ENCODE measurements around the gene ZNF451.
A peak's percentile ranks its signal among the peaks of the same experiment; 100 is the strongest.

The ZNF451 gene

DNA sequence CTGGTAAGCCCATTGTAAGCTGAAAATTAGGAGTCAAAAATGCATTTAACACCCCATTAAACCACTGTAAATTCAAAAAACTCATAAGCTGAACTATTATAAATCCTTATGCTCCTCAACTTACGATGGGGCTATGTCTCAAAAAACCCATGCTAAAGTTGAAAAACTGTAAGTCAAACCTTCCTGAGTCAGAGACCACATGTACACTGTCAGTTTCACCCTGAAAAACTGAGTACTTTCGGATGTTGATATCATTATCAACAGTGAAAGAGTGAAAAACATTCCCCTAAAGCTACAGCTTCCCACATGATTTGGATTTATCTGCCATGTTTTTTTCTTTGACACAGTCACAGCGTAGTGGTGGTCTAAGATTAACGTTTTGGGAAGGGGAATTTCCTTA, 117.9 kb downstream of the ZNF451 start:
- no peak for DNase-seq (ENCODE audit: low spot score)

GRCh38 chr6:57209030-57209429, 119.0 kb downstream of the ZNF451 start:
- no peak for DNase-seq (ENCODE audit: low spot score)

DNA sequence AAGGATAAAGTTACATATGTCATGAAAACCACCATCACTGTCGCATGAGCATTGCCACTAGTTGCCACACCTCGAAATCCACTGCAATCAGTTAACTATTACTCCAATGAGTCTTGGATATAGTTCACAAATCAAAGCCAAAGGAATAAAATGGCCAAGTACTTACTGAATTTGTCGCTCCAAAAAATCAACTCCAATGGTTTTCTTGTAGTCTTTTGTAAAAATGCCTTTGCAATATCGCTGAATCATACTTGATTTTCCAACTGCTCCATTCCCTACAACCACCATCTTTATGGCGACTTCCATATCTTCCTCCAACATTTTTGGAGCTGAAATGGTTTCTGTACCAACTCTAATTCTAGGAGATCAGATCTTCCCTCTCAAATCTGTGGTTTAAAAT, 120.1 kb downstream of the ZNF451 start:
- DNase-seq (ENCODE audit: low spot score): no peak

DNA sequence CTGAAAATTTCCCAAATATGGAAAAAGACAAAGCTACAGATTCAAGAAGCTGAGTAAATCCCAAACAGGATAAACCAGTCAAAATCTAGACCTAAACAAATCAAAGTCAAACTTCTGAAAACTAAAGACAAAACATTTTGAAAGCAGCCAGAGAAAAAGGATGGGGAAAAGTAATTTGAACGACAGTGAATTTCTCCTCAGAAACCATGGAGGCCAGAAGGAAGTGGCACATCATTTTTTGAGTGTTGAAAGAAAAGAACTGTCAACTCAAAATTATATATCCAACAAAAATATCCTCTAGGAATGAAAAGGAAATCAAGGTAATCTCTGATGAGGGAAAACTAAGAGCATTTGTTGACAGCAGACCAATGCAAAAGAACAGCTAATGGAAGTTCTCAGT, 125.3 kb downstream of the ZNF451 start:
- no peak for DNase-seq (ENCODE audit: low spot score)

DNA sequence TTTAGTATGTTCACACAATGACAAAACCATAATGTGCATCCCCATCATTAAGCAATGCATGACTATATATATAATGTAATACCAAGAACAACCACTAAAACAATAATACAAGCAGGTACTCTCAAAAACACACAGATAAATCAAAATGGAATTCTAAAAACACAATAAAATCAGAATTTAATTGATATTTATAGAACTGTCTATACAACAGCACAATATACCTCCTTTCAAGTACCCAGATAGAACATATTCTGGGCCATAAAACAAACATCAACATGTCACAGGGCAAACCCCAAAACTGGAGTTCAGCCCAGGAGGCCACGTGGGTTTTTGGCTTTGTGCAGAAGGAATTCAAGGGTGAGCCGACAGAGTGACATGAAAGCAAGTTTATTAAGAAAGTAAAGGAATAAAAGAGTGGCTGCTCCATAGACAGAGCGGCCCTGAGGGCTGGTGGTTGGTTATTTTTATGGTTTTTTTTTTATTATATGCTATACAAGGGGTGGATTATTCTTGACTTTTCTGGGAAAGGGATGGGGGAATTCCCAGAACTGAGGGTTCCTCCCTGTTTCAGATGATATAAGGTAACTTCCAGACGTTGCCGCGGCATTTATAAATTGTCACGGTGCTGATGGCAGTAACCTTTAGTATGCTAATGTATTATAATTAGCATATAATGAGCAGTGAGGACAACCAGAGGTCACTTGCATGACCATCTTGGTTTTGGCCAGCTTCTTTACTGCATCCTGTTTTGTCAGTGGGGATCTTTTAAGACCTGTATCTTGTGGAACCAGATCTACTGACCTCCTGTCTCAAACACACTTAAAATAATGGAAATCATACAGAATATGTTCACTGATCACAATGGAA, 126.5 kb downstream of the ZNF451 start:
- DNase-seq (ENCODE audit: low spot score): peak; percentile 24

DNA sequence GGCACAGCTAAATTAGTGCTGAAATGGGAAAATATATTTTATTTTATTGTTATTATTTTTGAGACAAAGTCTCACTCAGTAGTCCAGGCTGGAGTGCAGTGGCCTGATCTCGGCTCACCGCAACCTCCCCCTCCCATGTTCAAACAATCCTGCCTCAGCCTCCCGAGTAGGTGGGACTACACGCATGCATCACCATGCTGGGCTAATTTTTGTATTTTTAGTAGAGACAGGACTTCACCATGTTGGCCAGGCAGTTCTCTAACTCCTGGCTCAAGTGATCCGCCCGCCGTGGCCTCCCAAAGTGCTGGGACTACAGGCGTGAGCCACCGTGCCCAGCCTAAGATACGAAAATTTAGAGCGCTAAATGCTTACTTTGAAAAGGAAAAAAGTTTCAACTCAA, 127.3 kb downstream of the ZNF451 start:
- no peak for DNase-seq (ENCODE audit: low spot score)

Measured in pons (tissue), 1 donor.